Eye (tissue), 1 donor: Measurements from ENCODE around the gene PCDHGB3.
A peak's percentile ranks its signal among the peaks of the same experiment; 100 is the strongest.
"Not testable (repeated sequence)": the region's sequence is repeated elsewhere in the genome, so short reads cannot be mapped to it uniquely, and the experiment has no call there.

Experiments used
- DNase-seq: peaks from one replicate; pipeline ENCODE4 v3.0.0-alpha.2; 2015

PCDHGB3 gene

DNA sequence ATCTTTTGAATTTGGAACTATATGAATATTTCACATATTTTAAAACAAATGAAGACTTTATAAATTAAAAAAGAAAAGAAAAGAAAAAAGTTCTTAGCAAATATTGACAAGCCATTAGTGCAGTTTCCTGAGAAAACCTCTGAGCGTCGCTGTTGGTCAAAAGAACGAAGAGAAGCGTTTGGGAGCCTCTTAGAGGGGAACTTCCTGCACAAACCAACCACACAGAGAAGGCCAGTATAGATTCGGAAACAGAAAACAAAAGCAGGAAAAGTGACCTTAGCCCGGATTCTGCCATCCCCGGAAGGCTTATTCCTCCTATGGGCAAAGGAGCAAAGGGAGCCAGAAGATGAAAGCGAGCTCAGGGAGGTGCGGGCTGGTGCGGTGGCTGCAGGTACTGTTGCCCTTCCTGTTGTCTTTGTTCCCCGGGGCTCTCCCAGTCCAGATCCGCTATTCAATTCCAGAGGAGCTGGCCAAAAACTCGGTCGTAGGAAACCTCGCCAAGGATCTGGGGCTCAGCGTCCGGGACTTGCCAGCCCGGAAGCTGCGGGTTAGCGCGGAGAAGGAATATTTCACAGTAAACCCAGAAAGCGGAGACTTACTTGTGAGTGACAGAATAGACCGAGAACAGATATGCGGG is 10.1 kb upstream of the PCDHGB3 start, which contains the start of gene PCDHGB2:
Gene PCDHGB2 (plus strand): TSS at position 205 of the 637 bp plus-strand sequence. CDS start 142 bp downstream, at position 347.
- DNase-seq, result no peak

DNA sequence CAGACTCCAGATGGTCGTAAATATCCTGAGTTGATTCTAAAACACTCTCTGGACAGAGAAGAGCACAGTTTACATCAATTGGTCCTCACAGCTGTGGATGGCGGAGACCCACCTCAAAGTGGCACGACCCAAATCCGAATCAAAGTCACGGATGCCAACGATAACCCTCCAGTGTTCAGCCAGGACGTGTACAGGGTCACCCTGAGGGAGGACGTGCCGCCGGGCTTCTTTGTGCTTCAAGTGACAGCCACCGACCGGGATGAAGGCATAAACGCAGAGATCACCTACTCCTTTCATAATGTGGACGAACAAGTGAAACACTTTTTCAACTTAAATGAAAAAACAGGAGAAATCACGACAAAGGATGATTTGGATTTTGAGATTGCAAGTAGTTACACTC is 9.4 kb upstream of the PCDHGB3 start:
- DNase-seq, result no peak

DNA sequence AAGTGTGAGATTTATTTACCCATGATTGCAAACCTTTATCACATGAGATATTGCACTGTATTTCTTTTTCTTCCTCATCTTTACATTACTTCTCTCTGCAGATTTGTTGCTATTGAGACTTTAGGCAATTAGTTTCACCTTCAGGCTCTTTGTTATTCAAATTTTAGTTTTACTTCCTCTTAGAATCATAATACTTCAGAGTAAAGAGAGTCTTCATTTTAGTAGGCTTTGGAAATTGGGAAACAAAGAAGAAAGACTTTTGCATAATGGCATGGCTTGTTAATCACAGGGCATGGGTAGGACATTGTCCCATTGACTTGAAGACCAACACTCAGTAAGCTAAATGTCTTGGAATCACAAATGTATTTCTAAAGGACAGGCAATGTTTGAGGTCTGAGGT is 7.3 kb upstream of the PCDHGB3 start:
- DNase-seq, result no peak

DNA sequence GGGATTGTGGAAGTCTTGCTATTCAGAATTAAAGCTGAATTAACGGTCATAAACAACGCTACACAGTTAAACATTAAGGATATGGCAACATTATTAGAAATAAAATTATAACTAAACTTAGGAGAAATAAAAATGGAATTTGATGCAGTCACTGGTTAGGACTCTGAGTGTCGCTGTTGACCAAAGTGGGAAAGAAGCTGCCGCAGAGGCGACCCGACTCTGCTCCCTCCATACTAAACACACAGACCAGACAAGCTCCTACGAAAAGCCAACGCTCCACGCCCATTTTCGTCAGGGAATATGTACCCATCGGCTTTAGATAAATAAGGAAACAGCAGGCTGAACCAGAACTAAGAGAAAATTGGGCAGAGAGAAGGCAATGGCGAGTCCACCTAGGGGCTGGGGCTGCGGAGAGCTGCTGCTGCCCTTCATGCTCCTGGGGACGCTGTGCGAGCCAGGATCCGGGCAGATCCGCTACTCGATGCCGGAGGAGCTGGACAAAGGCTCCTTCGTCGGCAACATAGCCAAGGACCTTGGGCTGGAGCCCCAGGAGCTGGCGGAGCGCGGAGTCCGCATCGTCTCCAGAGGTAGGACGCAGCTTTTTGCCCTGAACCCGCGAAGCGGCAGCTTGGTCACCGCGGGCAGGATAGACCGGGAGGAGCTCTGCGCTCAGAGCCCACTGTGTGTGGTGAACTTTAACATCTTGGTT is 5.9 kb upstream of the PCDHGB3 start, which contains the start of gene PCDHGA5:
Gene PCDHGA5 (plus strand): TSS at position 211 of the 709 bp plus-strand sequence. CDS start 169 bp downstream, at position 380.
- peak; percentile 8 for DNase-seq

DNA sequence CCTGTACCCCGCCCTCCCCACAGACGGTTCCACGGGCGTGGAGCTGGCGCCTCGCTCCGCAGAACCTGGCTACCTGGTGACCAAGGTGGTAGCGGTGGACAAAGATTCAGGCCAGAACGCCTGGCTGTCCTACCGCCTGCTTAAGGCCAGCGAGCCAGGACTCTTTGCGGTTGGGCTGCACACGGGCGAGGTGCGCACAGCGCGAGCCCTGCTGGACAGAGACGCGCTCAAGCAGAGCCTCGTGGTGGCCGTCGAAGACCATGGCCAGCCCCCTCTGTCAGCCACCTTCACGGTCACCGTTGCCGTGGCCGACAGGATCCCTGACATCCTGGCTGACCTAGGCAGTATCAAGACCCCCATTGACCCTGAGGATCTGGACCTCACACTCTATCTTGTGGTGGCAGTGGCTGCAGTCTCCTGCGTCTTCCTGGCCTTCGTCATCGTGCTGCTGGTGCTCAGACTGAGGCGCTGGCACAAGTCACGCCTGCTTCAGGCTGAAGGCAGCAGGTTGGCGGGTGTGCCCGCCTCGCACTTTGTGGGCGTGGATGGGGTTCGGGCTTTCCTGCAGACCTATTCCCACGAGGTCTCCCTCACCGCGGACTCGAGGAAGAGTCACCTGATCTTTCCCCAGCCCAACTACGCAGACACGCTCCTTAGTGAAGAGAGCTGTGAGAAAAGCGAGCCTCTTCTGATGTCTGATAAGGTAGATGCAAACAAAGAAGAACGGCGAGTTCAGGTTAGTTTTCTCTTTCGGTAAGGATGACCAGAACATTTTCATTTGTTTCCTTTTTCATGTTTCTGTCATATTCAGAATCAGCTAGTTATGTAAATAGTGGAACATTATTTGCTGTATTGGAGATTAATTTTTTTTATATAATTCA is 3.8 kb upstream of the PCDHGB3 start:
- no peak for DNase-seq

DNA sequence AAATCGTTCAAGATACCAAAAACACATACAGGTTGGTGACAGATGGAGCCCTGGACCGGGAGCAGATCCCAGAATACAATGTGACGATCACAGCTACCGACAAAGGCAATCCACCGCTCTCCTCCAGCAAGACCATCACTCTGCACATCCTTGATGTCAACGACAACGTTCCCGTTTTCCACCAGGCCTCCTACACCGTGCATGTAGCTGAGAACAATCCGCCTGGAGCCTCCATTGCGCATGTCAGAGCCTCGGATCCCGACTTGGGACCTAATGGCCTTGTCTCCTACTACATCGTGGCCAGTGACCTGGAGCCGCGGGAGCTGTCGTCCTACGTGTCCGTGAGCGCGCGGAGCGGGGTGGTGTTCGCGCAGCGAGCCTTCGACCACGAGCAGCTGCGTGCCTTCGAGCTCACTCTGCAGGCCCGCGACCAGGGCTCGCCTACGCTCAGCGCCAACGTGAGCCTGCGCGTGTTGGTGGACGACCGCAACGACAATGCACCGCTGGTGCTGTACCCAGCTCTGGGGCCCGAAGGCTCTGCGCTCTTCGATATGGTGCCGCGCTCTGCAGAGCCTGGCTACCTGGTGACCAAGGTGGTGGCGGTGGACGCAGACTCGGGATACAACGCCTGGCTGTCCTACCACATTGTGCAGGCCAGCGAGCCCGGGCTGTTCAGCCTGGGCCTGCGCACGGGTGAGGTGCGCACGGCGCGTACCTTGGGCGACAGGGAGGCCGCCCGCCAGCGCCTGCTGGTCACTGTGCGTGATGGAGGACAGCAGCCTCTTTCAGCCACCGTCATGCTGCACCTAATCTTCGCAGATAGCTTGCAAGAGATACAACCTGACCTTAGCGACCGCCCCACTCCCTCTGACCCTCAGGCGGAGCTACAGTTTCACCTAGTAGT is 1.8 kb downstream of the PCDHGB3 start:
- DNase-seq, result no peak

DNA sequence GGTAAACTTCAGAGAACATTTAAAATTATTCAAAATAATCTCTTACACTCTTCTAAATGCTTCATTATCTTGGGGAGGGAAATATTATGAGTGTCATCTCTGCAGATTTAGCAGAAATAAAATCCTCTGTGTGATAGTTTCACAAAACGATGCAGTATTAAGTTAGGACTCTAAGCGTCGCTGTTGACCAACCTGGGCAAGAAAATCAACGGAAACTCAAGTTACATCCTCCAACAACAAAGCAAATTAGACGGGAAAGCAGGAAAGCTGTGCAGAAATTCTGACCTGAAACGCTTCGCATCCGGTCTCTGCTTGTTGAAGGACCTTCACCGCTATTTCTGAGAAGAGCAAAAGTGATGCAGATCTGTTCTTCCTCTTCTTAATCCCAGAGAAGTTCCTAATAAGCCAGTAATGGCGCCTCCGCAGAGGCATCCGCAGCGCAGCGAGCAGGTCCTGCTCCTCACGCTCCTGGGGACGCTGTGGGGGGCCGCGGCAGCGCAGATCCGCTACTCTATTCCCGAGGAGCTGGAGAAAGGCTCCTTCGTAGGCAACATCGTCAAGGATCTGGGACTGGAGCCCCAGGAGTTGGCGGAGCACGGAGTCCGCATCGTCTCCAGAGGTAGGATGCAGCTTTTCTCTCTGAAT is 3.8 kb downstream of the PCDHGB3 start, which contains the start of gene PCDHGA6:
Gene PCDHGA6 (plus strand): TSS at position 219 of the 645 bp plus-strand sequence. CDS start 193 bp downstream, at position 412.
- DNase-seq, result peak; percentile 37

DNA sequence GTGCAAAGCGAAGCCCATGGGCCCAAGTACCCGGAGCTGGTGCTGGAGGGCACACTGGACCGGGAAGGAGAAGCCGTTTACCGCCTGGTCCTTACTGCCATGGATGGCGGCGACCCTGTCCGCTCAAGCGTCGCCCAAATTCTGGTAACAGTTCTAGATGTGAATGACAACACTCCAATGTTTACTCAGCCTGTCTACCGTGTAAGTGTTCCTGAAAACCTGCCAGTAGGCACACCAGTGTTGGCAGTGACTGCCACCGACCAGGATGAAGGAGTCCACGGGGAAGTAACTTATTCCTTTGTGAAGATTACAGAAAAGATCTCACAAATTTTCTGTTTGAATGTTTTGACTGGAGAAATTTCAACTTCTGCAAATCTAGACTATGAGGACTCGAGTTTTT is 4.6 kb downstream of the PCDHGB3 start:
- DNase-seq, result no peak

DNA sequence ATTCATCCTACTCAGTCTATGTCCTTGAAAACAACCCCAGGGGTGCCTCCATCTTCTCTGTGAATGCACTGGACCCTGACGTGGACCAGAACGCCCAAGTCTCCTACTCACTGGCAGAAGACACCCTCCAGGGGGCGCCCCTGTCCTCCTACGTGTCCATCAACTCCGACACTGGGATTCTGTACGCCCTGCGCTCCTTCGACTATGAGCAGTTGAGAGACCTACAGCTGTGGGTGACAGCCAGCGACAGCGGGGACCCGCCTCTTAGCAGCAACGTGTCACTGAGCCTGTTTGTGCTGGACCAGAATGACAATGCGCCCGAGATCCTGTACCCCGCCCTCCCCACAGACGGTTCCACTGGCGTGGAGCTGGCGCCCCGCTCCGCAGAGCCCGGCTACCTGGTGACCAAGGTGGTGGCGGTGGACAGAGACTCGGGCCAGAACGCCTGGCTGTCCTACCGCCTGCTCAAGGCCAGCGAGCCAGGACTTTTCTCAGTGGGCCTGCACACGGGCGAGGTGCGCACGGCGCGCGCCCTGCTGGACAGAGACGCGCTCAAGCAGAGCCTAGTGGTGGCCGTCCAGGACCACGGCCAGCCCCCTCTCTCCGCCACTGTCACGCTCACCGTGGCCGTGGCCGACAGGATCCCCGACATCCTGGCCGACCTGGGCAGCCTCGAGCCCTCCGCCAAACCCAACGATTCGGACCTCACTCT is 5.6 kb downstream of the PCDHGB3 start:
- not testable (repeated sequence) for DNase-seq

DNA sequence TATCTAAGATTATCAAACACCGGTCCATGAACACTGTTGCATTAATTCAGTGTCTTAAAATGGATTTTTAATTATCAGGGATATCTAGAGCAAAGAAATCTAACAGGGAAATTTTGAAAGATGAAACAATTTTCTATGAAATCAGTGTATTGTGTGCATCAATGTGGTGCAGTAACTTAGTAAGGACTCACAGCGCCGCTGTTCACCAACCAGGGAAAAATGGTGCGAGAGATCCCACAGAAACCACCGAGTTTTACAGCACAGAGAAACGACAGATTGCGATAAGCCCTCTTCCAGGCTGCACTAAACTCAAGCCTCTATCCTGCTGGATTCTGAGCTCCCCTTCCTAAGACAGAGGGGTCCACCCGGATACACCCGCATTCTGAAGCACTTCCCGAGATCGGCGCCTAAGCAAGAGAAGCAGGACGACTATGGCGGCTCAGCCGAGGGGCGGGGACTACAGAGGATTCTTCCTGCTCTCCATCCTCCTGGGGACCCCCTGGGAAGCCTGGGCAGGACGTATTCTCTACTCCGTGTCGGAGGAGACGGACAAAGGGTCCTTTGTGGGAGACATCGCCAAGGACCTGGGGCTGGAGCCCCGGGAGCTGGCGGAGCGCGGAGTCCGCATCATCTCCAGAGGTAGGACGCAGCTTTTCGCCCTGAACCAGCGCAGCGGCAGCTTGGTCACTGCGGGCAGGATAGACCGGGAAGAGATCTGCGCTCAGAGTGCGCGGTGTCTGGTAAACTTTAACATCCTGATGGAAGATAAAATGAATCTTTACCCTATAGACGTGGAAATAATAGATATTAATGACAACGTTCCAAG is 12.6 kb downstream of the PCDHGB3 start, which contains the start of gene PCDHGA7:
Gene PCDHGA7 (plus strand): TSS at position 274 of the 826 bp plus-strand sequence. CDS start 158 bp downstream, at position 432.
- no peak for DNase-seq

DNA sequence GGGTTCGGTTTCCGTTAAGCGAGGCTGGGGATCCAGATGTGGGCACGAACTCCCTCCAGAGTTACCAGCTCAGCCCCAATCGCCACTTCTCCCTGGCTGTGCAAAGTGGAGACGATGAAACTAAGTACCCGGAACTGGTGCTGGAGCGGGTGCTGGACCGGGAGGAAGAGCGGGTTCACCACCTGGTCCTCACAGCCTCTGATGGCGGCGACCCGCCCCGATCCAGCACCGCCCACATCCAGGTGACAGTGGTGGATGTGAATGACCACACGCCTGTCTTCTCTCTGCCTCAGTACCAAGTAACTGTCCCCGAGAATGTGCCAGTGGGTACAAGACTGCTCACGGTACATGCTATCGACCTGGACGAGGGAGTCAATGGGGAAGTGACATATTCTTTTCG is 13.3 kb downstream of the PCDHGB3 start:
- no peak for DNase-seq

DNA sequence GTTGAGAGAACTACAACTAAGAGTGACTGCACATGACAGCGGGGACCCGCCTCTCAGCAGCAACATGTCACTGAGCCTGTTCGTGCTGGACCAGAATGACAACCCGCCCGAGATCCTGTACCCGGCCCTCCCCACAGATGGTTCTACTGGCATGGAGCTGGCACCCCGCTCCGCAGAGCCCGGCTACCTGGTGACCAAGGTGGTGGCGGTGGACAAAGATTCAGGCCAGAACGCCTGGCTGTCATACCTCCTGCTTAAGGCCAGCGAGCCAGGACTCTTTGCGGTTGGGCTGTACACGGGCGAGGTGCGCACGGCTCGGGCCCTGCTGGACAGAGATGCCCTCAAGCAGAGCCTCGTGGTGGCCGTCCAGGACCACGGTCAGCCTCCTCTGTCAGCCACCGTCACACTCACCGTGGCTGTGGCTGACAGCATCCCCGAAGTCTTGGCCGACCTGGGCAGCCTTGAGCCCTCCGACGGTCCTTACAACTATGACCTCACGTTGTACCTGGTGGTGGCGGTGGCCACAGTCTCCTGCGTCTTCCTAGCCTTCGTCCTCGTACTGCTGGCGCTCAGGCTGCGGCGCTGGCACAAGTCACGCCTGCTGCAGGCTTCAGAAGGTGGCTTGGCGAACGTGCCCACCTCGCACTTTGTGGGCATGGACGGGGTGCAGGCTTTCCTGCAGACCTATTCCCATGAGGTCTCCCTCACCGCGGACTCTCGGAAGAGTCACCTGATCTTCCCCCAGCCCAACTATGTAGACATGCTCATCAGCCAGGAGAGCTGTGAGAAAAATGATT is 14.6 kb downstream of the PCDHGB3 start:
- DNase-seq, result no peak

DNA sequence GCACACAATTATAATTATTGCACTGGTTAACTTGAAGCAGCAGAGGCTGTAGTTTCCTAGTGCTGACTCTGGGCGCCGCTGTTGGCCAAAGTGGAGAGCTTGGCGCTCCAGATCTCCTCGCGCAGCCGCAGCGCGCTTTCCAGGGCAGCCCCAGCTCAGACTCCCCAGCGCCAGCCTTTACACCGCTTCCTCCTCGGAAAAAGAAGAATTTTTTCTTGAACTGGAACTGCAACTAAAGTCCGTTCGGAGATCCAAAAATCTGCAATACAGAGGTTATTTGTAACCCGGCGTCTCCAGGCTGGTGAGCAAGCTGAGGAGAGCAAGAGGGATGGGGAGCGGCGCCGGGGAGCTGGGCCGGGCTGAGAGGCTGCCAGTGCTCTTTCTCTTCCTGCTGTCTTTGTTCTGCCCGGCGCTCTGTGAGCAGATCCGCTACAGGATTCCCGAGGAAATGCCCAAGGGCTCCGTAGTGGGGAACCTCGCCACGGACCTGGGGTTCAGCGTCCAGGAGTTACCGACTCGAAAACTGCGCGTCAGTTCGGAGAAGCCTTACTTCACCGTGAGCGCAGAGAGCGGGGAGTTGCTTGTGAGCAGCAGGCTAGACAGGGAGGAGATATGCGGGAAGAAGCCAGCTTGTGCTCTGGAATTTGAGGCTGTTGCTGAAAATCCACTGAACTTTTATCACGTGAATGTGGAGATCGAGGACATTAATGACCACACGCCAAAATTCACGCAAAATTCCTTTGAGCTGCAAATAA is 17.7 kb downstream of the PCDHGB3 start, which contains the start of gene PCDHGB4:
Gene PCDHGB4 (plus strand): TSS at position 142 of the 755 bp plus-strand sequence. CDS start 187 bp downstream, at position 329.
- peak; percentile 22 for DNase-seq

DNA sequence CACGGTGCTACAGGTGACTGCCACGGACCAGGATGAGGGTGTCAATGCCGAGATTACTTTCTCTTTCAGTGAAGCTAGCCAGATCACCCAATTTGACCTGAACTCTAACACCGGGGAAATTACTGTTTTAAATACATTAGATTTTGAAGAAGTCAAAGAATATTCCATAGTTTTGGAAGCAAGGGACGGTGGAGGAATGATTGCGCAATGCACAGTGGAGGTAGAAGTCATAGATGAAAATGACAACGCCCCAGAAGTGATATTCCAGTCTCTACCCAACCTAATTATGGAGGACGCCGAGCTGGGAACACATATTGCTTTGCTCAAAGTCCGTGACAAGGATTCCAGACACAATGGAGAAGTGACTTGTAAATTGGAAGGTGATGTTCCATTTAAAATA is 18.6 kb downstream of the PCDHGB3 start:
- DNase-seq, result no peak

DNA sequence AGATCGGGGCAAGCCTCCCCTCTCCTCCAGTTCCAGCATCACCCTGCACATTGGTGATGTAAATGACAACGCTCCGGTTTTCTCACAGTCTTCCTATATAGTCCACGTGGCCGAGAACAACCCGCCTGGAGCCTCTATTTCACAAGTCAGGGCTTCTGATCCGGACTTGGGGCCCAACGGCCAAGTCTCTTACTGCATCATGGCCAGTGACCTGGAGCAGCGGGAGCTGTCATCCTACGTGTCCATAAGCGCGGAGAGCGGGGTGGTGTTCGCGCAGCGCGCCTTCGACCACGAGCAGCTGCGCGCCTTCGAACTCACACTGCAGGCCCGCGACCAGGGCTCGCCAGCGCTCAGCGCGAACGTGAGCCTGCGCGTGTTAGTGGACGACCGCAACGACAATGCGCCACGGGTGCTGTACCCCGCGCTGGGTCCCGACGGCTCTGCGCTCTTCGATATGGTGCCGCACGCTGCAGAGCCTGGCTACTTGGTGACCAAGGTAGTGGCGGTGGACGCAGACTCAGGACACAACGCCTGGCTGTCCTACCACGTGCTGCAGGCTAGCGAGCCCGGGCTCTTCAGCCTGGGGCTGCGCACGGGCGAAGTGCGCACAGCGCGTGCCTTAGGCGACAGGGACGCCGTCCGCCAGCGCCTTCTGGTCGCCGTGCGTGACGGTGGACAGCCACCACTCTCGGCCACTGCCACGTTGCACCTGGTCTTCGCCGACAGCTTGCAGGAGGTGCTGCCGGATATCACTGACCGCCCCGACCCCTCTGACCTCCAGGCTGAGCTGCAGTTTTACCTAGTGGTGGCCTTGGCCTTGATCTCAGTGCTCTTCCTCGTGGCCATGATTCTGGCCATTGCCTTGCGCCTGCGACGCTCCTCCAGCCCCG is 19.4 kb downstream of the PCDHGB3 start:
- no peak for DNase-seq

DNA sequence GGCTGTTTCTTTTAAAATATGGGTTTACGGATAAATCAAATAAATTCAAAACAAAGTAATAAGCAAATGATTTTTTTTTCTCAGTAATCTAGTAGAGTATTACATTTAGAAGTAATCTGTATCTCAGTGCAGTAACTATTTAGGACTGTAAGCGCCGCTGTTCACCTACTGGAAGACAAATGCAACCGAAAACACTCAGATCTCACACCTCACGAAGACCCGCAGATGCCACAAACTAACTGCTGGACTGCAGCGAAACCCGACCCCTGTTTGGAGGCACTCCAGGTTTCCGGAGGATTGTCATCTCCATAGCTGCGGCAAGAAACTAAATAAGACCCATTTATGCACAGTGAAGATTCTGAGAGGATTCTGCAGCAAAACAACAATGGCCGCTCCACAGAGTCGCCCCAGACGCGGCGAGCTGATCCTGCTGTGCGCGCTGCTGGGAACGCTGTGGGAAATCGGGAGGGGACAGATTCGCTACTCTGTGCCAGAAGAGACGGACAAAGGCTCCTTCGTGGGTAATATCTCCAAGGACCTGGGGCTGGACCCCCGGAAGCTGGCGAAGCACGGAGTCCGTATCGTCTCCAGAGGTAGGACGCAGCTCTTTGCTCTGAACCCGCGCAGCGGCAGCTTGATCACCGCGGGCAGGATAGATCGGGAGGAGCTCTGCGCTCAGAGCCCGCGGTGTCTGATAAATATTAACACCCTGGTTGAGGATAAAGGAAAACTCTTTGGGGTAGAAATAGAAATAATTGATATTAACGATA is 22.6 kb downstream of the PCDHGB3 start, which contains the start of gene PCDHGA8:
Gene PCDHGA8 (plus strand): TSS at position 205 of the 770 bp plus-strand sequence. CDS start 181 bp downstream, at position 386.
- DNase-seq, result no peak
